ENCODE measurements around the gene CTRB1.

DNA sequence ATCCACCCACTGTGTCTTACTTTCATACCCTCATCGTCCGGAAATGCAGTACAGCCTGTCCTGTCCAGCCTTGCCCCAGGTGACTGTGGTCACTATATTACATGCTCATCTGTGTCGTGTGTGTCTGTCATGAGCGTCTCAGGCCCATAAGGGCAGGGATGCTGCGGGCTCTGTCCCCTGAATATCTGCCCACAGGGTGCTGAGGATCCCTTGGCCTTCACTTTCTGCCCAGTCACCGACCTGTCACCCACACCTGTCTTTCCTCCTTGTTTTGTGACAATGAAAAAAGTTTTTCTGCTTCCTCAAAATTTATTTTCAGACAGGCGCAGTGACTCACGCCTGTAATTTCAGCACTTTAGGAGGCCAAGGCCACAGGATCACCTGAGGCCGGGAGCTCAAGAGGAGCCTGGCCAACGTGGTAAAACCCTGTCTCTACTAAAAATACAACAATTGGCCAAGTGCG is 1.4 kb upstream of the CTRB1 start:
- TF ChIP-seq, protein P1, sequence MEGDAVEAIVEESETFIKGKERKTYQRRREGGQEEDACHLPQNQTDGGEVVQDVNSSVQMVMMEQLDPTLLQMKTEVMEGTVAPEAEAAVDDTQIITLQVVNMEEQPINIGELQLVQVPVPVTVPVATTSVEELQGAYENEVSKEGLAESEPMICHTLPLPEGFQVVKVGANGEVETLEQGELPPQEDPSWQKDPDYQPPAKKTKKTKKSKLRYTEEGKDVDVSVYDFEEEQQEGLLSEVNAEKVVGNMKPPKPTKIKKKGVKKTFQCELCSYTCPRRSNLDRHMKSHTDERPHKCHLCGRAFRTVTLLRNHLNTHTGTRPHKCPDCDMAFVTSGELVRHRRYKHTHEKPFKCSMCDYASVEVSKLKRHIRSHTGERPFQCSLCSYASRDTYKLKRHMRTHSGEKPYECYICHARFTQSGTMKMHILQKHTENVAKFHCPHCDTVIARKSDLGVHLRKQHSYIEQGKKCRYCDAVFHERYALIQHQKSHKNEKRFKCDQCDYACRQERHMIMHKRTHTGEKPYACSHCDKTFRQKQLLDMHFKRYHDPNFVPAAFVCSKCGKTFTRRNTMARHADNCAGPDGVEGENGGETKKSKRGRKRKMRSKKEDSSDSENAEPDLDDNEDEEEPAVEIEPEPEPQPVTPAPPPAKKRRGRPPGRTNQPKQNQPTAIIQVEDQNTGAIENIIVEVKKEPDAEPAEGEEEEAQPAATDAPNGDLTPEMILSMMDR (IDR thresholded peaks at IDR 0.05): no peak
- no peak for TF ChIP-seq POLR2A (IDR thresholded peaks at IDR 0.05)

All from gastroesophageal sphincter (tissue), 3 donors.